GM12874 (cell line): Measurements from ENCODE around the gene FYN.

ENCODE experiments used
- CTCF ChIP-seq: IDR thresholded peaks from 2 replicates; pipeline ENCODE4 v1.5.1; 2011; ENCODE audit warnings: low read depth, mild to moderate bottlenecking, control low read depth, low read length, moderate library complexity; ENCODE audit not compliant: insufficient read depth

The FYN gene

DNA sequence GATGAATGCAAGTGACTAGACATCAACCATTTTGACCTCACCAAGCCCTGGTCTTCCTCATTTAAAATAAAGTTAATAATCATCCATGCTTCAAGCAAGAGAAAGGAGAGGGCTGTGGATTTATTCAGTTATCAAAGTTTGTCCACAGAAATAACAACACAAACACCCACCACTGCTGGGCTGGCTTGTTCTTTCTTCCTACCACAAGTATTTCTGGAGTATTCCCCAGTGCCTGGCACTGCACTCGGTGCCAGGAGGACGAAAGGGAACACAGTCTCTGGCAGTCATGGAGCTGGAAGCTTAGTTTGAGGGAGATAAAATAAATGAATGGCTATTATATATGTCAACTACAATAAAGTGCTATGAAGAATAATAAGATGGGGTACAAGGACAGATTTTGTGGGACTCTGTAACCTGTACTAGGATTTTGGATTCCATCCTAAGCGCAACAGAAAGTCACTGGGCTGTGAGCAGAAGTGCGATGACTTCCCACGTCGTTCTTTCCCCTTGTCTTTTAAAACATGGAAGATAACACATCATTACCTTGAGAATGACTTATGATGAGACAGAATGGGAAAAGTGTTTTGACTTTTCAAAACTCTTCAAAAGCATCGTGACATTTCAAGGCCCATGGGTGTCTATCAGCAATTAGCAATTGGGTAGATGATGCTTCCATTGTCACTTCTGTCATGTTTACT lies 193.1 kb downstream of the FYN start:
- TF ChIP-seq CTCF, result no peak

GRCh38 chr6:111679126-111679858 lies 194.0 kb downstream of the FYN start:
- TF ChIP-seq CTCF, result no peak

- TF ChIP-seq CTCF, result no peak
Measured at GRCh38 chr6:111677249-111677990, 195.8 kb downstream of the FYN start.

- TF ChIP-seq CTCF, result no peak
Measured at GRCh38 chr6:111676383-111676782, 196.9 kb downstream of the FYN start.

DNA sequence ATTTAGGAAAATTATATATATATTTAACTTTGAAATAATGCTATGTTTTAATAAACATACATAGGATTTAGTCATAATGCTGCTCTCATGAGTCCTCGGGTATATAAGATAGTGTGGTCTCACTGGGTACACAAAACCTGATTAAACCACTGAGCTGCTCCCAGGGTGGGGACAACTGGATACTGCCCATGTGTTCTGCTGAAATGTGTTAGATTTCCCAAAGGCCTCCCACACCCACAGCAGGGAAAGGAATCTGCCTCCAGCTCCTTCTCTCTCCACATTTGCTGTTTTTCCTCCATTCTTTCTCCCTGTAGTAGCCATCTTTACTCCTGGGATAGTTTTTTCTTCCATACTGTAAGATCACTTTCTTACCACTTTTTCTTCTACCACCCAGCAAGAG lies 198.4 kb downstream of the FYN start:
- no peak for TF ChIP-seq CTCF

DNA sequence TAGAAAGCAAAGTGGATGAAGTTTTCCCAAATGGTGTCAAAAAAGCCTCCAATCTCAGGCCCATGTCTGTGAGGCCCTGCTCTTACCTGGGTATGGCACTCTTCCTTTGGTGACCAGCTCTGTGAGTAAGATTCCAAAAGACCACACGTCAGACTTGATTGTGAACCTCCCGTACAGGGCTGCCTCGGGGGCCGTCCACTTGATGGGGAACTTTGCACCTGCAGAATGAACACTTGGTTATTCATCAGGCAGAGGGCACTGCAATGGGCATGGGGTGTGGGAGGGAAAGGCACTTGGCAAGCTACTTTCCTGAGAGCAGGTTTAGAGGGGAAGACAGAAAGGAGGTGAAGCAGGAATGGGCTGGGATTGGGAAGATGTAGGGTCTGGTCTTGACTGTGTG lies 198.8 kb downstream of the FYN start:
- TF ChIP-seq CTCF, result no peak

DNA sequence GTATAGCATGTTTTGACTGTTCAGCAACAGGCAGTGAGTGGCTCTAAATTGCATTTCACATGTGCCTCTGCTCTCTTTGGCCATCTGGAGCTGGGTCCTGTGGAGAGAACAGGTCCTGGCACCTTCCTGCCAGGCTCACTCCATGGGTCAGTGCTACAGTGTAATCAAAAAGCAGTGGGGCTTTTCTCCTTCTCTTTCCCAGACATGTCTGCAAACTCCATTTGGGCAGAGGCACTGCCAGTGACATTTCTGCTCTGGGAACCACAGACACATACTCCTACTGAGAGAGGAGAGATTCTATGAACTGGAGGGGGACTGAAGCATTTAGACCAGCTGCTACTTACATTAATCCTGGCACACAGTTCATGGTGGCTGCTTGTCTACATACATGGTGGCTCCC lies 199.3 kb downstream of the FYN start:
- no peak for TF ChIP-seq CTCF
